ENCODE data around the gene S100A8. TPM values are rescaled to one million over a fixed set of nuclear protein-coding genes. Genes with fewer than 3 reads are reported as not detected.

S100A8 gene
- total RNA-seq, 1 donor from 2014 or later = not detected

- no peaks in the 10 kb centered on the region for H3K9me3 Mint-ChIP-seq (ENCODE audit: unreplicated experiment)
- Histone ChIP-seq H3K36me3 (ENCODE audit: insufficient read depth, low read length) (no peaks in the 10 kb centered on the region), H3K9me3 (ENCODE audit: insufficient read depth, low read depth, low read length) (no peaks in the 10 kb centered on the region), H4K20me1 (ENCODE audit: insufficient read depth, low read length) (no peaks in the 10 kb centered on the region), H3K79me2 (ENCODE audit: insufficient read depth, low read length) (no peaks in the 10 kb centered on the region), H3K27me3 (ENCODE audit: insufficient read depth, low read length) (no peaks in the 10 kb centered on the region), H3K4me3 (ENCODE audit: insufficient read depth, low read depth, low read length) (no peak overlapping the region), H3K4me1 (ENCODE audit: insufficient read depth, low read length) (no peaks in the 10 kb centered on the region), H3K4me2 (ENCODE audit: low read length) (no peak overlapping the region), H3K27ac (ENCODE audit: low read depth, low read length) (no peak overlapping the region), H2AFZ (ENCODE audit: low read depth, low read length) (no peak overlapping the region), H3K9ac (ENCODE audit: low read length) (no peak overlapping the region)
- peaks cover 57% of the 10 kb centered on the region for H3K27me3 Mint-ChIP-seq (ENCODE audit: low read depth, unreplicated experiment)
- DNase-seq (ENCODE audit: low read depth) (no peak), FAIRE-seq (no peak)
- peaks cover 2% of the 10 kb centered on the region for H3K36me3 Mint-ChIP-seq (ENCODE audit: low read depth, unreplicated experiment)
- H3K27ac Mint-ChIP-seq (ENCODE audit: unreplicated experiment) = no peak overlapping the region
- no peaks in the 10 kb centered on the region for H3K4me1 Mint-ChIP-seq (ENCODE audit: low read depth, unreplicated experiment)
- no peak overlapping the region for H3K4me3 Mint-ChIP-seq (ENCODE audit: unreplicated experiment)
- TF ChIP-seq EZH2 (IDR thresholded peaks at IDR 0.05; ENCODE audit: insufficient read depth, low read length) = no peak
- TF ChIP-seq, protein P1, sequence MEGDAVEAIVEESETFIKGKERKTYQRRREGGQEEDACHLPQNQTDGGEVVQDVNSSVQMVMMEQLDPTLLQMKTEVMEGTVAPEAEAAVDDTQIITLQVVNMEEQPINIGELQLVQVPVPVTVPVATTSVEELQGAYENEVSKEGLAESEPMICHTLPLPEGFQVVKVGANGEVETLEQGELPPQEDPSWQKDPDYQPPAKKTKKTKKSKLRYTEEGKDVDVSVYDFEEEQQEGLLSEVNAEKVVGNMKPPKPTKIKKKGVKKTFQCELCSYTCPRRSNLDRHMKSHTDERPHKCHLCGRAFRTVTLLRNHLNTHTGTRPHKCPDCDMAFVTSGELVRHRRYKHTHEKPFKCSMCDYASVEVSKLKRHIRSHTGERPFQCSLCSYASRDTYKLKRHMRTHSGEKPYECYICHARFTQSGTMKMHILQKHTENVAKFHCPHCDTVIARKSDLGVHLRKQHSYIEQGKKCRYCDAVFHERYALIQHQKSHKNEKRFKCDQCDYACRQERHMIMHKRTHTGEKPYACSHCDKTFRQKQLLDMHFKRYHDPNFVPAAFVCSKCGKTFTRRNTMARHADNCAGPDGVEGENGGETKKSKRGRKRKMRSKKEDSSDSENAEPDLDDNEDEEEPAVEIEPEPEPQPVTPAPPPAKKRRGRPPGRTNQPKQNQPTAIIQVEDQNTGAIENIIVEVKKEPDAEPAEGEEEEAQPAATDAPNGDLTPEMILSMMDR (IDR thresholded peaks at IDR 0.05; ENCODE audit: insufficient read depth, low read depth, low read length) = no peak
Measured at GRCh38 chr1:153363641-153364040, 27.2 kb downstream of the S100A8 start.

DNA sequence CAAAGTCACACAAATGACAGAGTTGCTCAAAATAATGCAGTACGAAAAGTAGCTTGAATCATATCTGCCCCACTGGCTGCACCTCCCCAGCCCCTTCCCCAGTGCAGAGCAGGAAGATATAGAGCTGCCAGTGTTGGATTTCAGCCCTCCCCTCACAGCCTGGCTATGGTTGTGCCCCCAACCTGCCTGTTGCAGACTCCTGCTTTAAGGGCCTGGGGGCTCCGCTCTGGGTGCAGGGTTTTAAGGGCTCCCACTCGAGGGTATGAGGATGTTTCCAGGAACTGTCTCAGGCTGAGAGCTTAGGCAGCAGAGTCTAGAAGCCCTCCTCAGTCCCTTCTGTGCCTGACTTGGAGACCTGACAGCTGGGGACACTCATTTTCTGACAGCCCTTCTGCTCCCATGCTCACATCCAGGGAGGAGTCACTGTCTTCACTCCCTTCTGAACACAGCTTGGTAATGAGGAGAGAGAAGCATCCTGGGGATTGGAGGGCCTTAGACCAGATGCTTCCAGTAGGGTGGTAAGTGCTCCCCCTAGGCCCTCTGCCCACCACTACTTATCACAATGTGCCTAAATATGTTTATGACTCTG, 28.6 kb downstream of the S100A8 start:
- no peak overlapping the region for H3K4me3 Mint-ChIP-seq (ENCODE audit: unreplicated experiment)
- peaks cover 3% of the 10 kb centered on the region for H3K36me3 Mint-ChIP-seq (ENCODE audit: low read depth, unreplicated experiment)
- Histone ChIP-seq H3K4me2 (ENCODE audit: low read length) (no peak overlapping the region), H3K79me2 (ENCODE audit: insufficient read depth, low read length) (no peaks in the 10 kb centered on the region), H3K4me1 (ENCODE audit: insufficient read depth, low read length) (no peaks in the 10 kb centered on the region), H3K36me3 (ENCODE audit: insufficient read depth, low read length) (no peaks in the 10 kb centered on the region), H3K9me3 (ENCODE audit: insufficient read depth, low read depth, low read length) (no peaks in the 10 kb centered on the region), H3K27ac (ENCODE audit: low read depth, low read length) (no peak overlapping the region), H2AFZ (ENCODE audit: low read depth, low read length) (no peak overlapping the region), H3K9ac (ENCODE audit: low read length) (no peak overlapping the region), H4K20me1 (ENCODE audit: insufficient read depth, low read length) (no peaks in the 10 kb centered on the region), H3K27me3 (ENCODE audit: insufficient read depth, low read length) (no peaks in the 10 kb centered on the region), H3K4me3 (ENCODE audit: insufficient read depth, low read depth, low read length) (no peak overlapping the region)
- FAIRE-seq (no peak), DNase-seq (ENCODE audit: low read depth) (no peak)
- H3K4me1 Mint-ChIP-seq (ENCODE audit: low read depth, unreplicated experiment) = no peaks in the 10 kb centered on the region
- H3K9me3 Mint-ChIP-seq (ENCODE audit: unreplicated experiment) = no peaks in the 10 kb centered on the region
- no peak overlapping the region for H3K27ac Mint-ChIP-seq (ENCODE audit: unreplicated experiment)
- TF ChIP-seq, protein P1 (IDR thresholded peaks at IDR 0.05; ENCODE audit: insufficient read depth, low read depth, low read length) = no peak
- no peak for TF ChIP-seq EZH2 (IDR thresholded peaks at IDR 0.05; ENCODE audit: insufficient read depth, low read length)
- H3K27me3 Mint-ChIP-seq (ENCODE audit: low read depth, unreplicated experiment) = peaks cover 61% of the 10 kb centered on the region

GRCh38 chr1:153361480-153362109, 29.3 kb downstream of the S100A8 start:
- Mint-ChIP-seq H3K4me3 (ENCODE audit: unreplicated experiment) (no peak overlapping the region), H3K36me3 (ENCODE audit: low read depth, unreplicated experiment) (peaks cover 3% of the 10 kb centered on the region), H3K27ac (ENCODE audit: unreplicated experiment) (no peak overlapping the region), H3K4me1 (ENCODE audit: low read depth, unreplicated experiment) (no peaks in the 10 kb centered on the region), H3K27me3 (ENCODE audit: low read depth, unreplicated experiment) (peaks cover 65% of the 10 kb centered on the region), H3K9me3 (ENCODE audit: unreplicated experiment) (no peaks in the 10 kb centered on the region)
- H4K20me1 ChIP-seq (ENCODE audit: insufficient read depth, low read length) = no peaks in the 10 kb centered on the region
- no peak for DNase-seq (ENCODE audit: low read depth)
- no peak for TF ChIP-seq EZH2 (IDR thresholded peaks at IDR 0.05; ENCODE audit: insufficient read depth, low read length)
- TF ChIP-seq, protein P1 (IDR thresholded peaks at IDR 0.05; ENCODE audit: insufficient read depth, low read depth, low read length) = no peak
- no peaks in the 10 kb centered on the region for H3K4me1 ChIP-seq (ENCODE audit: insufficient read depth, low read length)
- H3K27ac ChIP-seq (ENCODE audit: low read depth, low read length) = no peak overlapping the region
- H3K4me2 ChIP-seq (ENCODE audit: low read length) = no peak overlapping the region
- H3K9me3 ChIP-seq (ENCODE audit: insufficient read depth, low read depth, low read length) = no peaks in the 10 kb centered on the region
- no peaks in the 10 kb centered on the region for H3K27me3 ChIP-seq (ENCODE audit: insufficient read depth, low read length)
- H3K9ac ChIP-seq (ENCODE audit: low read length) = no peak overlapping the region
- H2AFZ ChIP-seq (ENCODE audit: low read depth, low read length) = no peak overlapping the region
- H3K4me3 ChIP-seq (ENCODE audit: insufficient read depth, low read depth, low read length) = no peak overlapping the region
- no peaks in the 10 kb centered on the region for H3K79me2 ChIP-seq (ENCODE audit: insufficient read depth, low read length)
- FAIRE-seq = no peak
- H3K36me3 ChIP-seq (ENCODE audit: insufficient read depth, low read length) = no peaks in the 10 kb centered on the region
